Measurements from ENCODE around the gene NELL2. TPM values are rescaled to one million over a fixed set of nuclear protein-coding genes. Genes with fewer than 3 reads are reported as not detected.

NELL2 gene
- total RNA-seq, 1 donor from 2014 or later, result 1.0 TPM

GRCh38 chr12:44677724-44678123, 198.4 kb downstream of the NELL2 start:
- no peak for FAIRE-seq
- no peak overlapping the region for H3K9ac ChIP-seq (ENCODE audit: low read length)
- H3K27ac ChIP-seq (ENCODE audit: low read depth, low read length), result no peak overlapping the region
- Mint-ChIP-seq H3K4me3 (ENCODE audit: unreplicated experiment) (no peak overlapping the region), H3K4me1 (ENCODE audit: low read depth, unreplicated experiment) (peaks cover 2% of the 10 kb centered on the region), H3K27ac (ENCODE audit: unreplicated experiment) (no peak overlapping the region), H3K27me3 (ENCODE audit: low read depth, unreplicated experiment) (no peaks in the 10 kb centered on the region), H3K36me3 (ENCODE audit: low read depth, unreplicated experiment) (no peaks in the 10 kb centered on the region), H3K9me3 (ENCODE audit: unreplicated experiment) (no peaks in the 10 kb centered on the region)
- DNase-seq (ENCODE audit: low read depth), result no peak
- no peaks in the 10 kb centered on the region for H3K36me3 ChIP-seq (ENCODE audit: insufficient read depth, low read length)
- no peak for TF ChIP-seq EZH2 (IDR thresholded peaks at IDR 0.05; ENCODE audit: insufficient read depth, low read length)
- TF ChIP-seq CTCF (IDR thresholded peaks at IDR 0.05; ENCODE audit: insufficient read depth, low read depth, low read length), result no peak
- no peaks in the 10 kb centered on the region for H4K20me1 ChIP-seq (ENCODE audit: insufficient read depth, low read length)
- H3K79me2 ChIP-seq (ENCODE audit: insufficient read depth, low read length), result no peaks in the 10 kb centered on the region
- no peak overlapping the region for H3K4me2 ChIP-seq (ENCODE audit: low read length)
- H3K9me3 ChIP-seq (ENCODE audit: insufficient read depth, low read depth, low read length), result no peaks in the 10 kb centered on the region
- no peaks in the 10 kb centered on the region for H3K4me1 ChIP-seq (ENCODE audit: insufficient read depth, low read length)
- H3K4me3 ChIP-seq (ENCODE audit: insufficient read depth, low read depth, low read length), result no peak overlapping the region
- no peaks in the 10 kb centered on the region for H3K27me3 ChIP-seq (ENCODE audit: insufficient read depth, low read length)
- no peak overlapping the region for H2AFZ ChIP-seq (ENCODE audit: low read depth, low read length)

- no peak overlapping the region for H3K4me3 Mint-ChIP-seq (ENCODE audit: unreplicated experiment)
- H3K36me3 ChIP-seq (ENCODE audit: insufficient read depth, low read length), result no peaks in the 10 kb centered on the region
These were observed 201.2 kb downstream of the NELL2 start for GRCh38 chr12:44674875-44675274.

More at GRCh38 chr12:44674875-44675274, 201.2 kb downstream of the NELL2 start:
- Mint-ChIP-seq H3K9me3 (ENCODE audit: unreplicated experiment) (no peaks in the 10 kb centered on the region), H3K36me3 (ENCODE audit: low read depth, unreplicated experiment) (no peaks in the 10 kb centered on the region), H3K4me1 (ENCODE audit: low read depth, unreplicated experiment) (peaks cover 2% of the 10 kb centered on the region), H3K27ac (ENCODE audit: unreplicated experiment) (no peak overlapping the region), H3K27me3 (ENCODE audit: low read depth, unreplicated experiment) (no peaks in the 10 kb centered on the region)
- Histone ChIP-seq H3K79me2 (ENCODE audit: insufficient read depth, low read length) (no peaks in the 10 kb centered on the region), H3K27ac (ENCODE audit: low read depth, low read length) (no peak overlapping the region), H2AFZ (ENCODE audit: low read depth, low read length) (no peak overlapping the region), H3K27me3 (ENCODE audit: insufficient read depth, low read length) (no peaks in the 10 kb centered on the region), H3K9ac (ENCODE audit: low read length) (no peak overlapping the region), H3K4me3 (ENCODE audit: insufficient read depth, low read depth, low read length) (no peak overlapping the region), H3K9me3 (ENCODE audit: insufficient read depth, low read depth, low read length) (no peaks in the 10 kb centered on the region), H3K4me2 (ENCODE audit: low read length) (no peak overlapping the region), H3K4me1 (ENCODE audit: insufficient read depth, low read length) (no peaks in the 10 kb centered on the region), H4K20me1 (ENCODE audit: insufficient read depth, low read length) (no peaks in the 10 kb centered on the region)
- peak; percentile 4 for DNase-seq (ENCODE audit: low read depth)
- TF ChIP-seq CTCF (IDR thresholded peaks at IDR 0.05; ENCODE audit: insufficient read depth, low read depth, low read length), result no peak
- FAIRE-seq, result no peak

Data from astrocyte (in vitro differentiated cells and primary cell).